Measurements from ENCODE around the gene HOXD8.

DNA sequence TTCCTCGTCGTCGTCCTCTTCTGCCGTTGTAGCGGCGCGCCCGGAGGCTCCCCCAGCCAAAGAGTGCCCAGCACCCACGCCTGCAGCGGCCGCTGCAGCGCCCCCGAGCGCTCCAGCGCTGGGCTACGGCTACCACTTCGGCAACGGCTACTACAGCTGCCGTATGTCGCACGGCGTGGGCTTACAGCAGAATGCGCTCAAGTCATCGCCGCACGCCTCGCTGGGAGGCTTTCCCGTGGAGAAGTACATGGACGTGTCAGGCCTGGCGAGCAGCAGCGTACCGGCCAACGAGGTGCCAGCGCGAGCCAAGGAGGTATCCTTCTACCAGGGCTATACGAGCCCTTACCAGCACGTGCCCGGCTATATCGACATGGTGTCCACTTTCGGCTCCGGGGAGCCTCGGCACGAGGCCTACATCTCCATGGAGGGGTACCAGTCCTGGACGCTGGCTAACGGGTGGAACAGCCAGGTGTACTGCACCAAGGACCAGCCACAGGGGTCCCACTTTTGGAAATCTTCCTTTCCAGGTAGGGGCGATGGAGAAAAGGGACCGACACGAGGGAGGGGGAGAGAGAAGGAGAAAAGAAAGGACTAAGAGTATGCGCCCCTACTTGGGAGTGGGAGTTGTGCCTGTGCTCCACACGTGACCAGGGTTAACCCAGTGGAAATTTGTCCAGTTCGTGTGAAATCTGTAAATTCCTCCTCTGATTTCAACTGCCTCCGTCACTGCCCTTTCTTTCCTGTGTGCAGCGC, 36.2 kb upstream of the HOXD8 start:
- TF ChIP-seq, protein P1, sequence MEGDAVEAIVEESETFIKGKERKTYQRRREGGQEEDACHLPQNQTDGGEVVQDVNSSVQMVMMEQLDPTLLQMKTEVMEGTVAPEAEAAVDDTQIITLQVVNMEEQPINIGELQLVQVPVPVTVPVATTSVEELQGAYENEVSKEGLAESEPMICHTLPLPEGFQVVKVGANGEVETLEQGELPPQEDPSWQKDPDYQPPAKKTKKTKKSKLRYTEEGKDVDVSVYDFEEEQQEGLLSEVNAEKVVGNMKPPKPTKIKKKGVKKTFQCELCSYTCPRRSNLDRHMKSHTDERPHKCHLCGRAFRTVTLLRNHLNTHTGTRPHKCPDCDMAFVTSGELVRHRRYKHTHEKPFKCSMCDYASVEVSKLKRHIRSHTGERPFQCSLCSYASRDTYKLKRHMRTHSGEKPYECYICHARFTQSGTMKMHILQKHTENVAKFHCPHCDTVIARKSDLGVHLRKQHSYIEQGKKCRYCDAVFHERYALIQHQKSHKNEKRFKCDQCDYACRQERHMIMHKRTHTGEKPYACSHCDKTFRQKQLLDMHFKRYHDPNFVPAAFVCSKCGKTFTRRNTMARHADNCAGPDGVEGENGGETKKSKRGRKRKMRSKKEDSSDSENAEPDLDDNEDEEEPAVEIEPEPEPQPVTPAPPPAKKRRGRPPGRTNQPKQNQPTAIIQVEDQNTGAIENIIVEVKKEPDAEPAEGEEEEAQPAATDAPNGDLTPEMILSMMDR (conservative IDR thresholded peaks at IDR 0.05) = no peak
- no peak for TF ChIP-seq EZH2 (IDR thresholded peaks at IDR 0.05; ENCODE audit: low read depth)
